ENCODE results near the gene C1orf56. TPM values are rescaled to one million over a fixed set of nuclear protein-coding genes. Genes with fewer than 3 reads are reported as not detected.

C1orf56 gene
- total RNA-seq, 3 donors from 2014 or later (not counting 1 experiment from before 2014, with no cell fraction given): 1.6 to 3.3 (median 1.9) TPM

- no peak for TF ChIP-seq CTCF (IDR thresholded peaks at IDR 0.05)
- H3K27ac ChIP-seq (ENCODE audit: low read length): no peak overlapping the region
- peaks cover 19% of the 10 kb centered on the region for H3K4me1 ChIP-seq (ENCODE audit: control insufficient read depth, insufficient read depth, low read length)
- H3K4me3 ChIP-seq (ENCODE audit: low read length): no peak overlapping the region
- 100% methylated on average over 2 of the region's 2 CpGs for WGBS (ENCODE audit: insufficient coverage)
- H3K36me3 ChIP-seq (ENCODE audit: control insufficient read depth, insufficient read depth, low read length): peaks cover 3% of the 10 kb centered on the region
- Mint-ChIP-seq H3K4me3 (peak overlapping the region; percentile 37), H3K27me3 (ENCODE audit: low read depth in 2 of 2) (no peaks in the 10 kb centered on the region), H3K36me3 (peaks cover 10% of the 10 kb centered on the region), H3K4me1 (peaks cover 44 to 46% of the 10 kb centered on the region in 2 donors), H3K9me3 (no peaks in the 10 kb centered on the region), H3K27ac (no peak overlapping the region)
- H3K27me3 ChIP-seq (ENCODE audit: control insufficient read depth, insufficient read depth, low read length): no peaks in the 10 kb centered on the region
- ATAC-seq (no peak), DNase-seq (no peak)
- intact Hi-C loops (cut with micrococcal nuclease): no loop called here
- no peaks in the 10 kb centered on the region for H3K9me3 ChIP-seq (ENCODE audit: control insufficient read depth, insufficient read depth, low read length)
Measured at GRCh38 chr1:151061704-151062103, 14.2 kb downstream of the C1orf56 start.

- intact Hi-C loops (cut with micrococcal nuclease): no loop called here
- no peaks in the 10 kb centered on the region for H3K27me3 Mint-ChIP-seq (ENCODE audit: low read depth in 2 of 2)
- H3K4me3 Mint-ChIP-seq: peak overlapping the region; percentile 25
- H3K27me3 ChIP-seq (ENCODE audit: control insufficient read depth, insufficient read depth, low read length): no peaks in the 10 kb centered on the region
- no peak for TF ChIP-seq CTCF (IDR thresholded peaks at IDR 0.05)
- no peak for ATAC-seq
- no peaks in the 10 kb centered on the region for H3K9me3 Mint-ChIP-seq
- H3K9me3 ChIP-seq (ENCODE audit: control insufficient read depth, insufficient read depth, low read length): no peaks in the 10 kb centered on the region
- H3K36me3 ChIP-seq (ENCODE audit: control insufficient read depth, insufficient read depth, low read length): no peaks in the 10 kb centered on the region
- peaks cover 10% of the 10 kb centered on the region for H3K4me1 ChIP-seq (ENCODE audit: control insufficient read depth, insufficient read depth, low read length)
- H3K4me3 ChIP-seq (ENCODE audit: low read length): no peak overlapping the region
- no peak for DNase-seq
- no peak overlapping the region for H3K27ac Mint-ChIP-seq
- no peak overlapping the region for H3K27ac ChIP-seq (ENCODE audit: low read length)
- peaks cover 33 to 39% of the 10 kb centered on the region in 2 donors for H3K4me1 Mint-ChIP-seq
- H3K36me3 Mint-ChIP-seq: peaks cover 7% of the 10 kb centered on the region
- whole genome bisulfite sequencing (ENCODE audit: insufficient coverage): 93% methylated on average over 2 of the region's 3 CpGs
Measured at GRCh38 chr1:151062741-151063371, 15.3 kb downstream of the C1orf56 start.

- TF ChIP-seq CTCF (IDR thresholded peaks at IDR 0.05): no peak
- intact Hi-C loops (cut with micrococcal nuclease): no loop called here
- DNase-seq: no peak
- Histone ChIP-seq H3K4me1 (ENCODE audit: control insufficient read depth, insufficient read depth, low read length) (peaks cover 13% of the 10 kb centered on the region), H3K36me3 (ENCODE audit: control insufficient read depth, insufficient read depth, low read length) (no peaks in the 10 kb centered on the region), H3K4me3 (ENCODE audit: low read length) (no peak overlapping the region), H3K27ac (ENCODE audit: low read length) (no peak overlapping the region), H3K27me3 (ENCODE audit: control insufficient read depth, insufficient read depth, low read length) (no peaks in the 10 kb centered on the region), H3K9me3 (ENCODE audit: control insufficient read depth, insufficient read depth, low read length) (no peaks in the 10 kb centered on the region)
- Mint-ChIP-seq H3K27me3 (ENCODE audit: low read depth in 2 of 2) (no peaks in the 10 kb centered on the region), H3K9me3 (no peaks in the 10 kb centered on the region), H3K4me3 (no peak overlapping the region), H3K36me3 (no peaks in the 10 kb centered on the region), H3K4me1 (peaks cover 19 to 24% of the 10 kb centered on the region in 2 donors), H3K27ac (no peak overlapping the region)
- no peak for ATAC-seq
Measured at GRCh38 chr1:151065089-151065645, 17.6 kb downstream of the C1orf56 start.

- H3K4me3 Mint-ChIP-seq: no peak overlapping the region
Measured at GRCh38 chr1:151067185-151067584, 19.6 kb downstream of the C1orf56 start.

More at GRCh38 chr1:151067185-151067584, 19.6 kb downstream of the C1orf56 start:
- no peaks in the 10 kb centered on the region for H3K9me3 Mint-ChIP-seq
- Histone ChIP-seq H3K27ac (ENCODE audit: low read length) (no peak overlapping the region), H3K9me3 (ENCODE audit: control insufficient read depth, insufficient read depth, low read length) (no peaks in the 10 kb centered on the region), H3K4me3 (ENCODE audit: low read length) (no peak overlapping the region), H3K27me3 (ENCODE audit: control insufficient read depth, insufficient read depth, low read length) (no peaks in the 10 kb centered on the region), H3K4me1 (ENCODE audit: control insufficient read depth, insufficient read depth, low read length) (peaks cover 16% of the 10 kb centered on the region), H3K36me3 (ENCODE audit: control insufficient read depth, insufficient read depth, low read length) (no peaks in the 10 kb centered on the region)
- H3K27ac Mint-ChIP-seq: peak overlapping the region; percentile 58 to 61
- no peak for TF ChIP-seq CTCF (IDR thresholded peaks at IDR 0.05)
- H3K27me3 Mint-ChIP-seq (ENCODE audit: low read depth in 2 of 2): no peaks in the 10 kb centered on the region
- peaks cover 17 to 24% of the 10 kb centered on the region in 2 donors for H3K4me1 Mint-ChIP-seq
- ATAC-seq: no peak
- DNase-seq: no peak
- intact Hi-C loops (cut with micrococcal nuclease): no loop called here
- WGBS (ENCODE audit: insufficient coverage): 93% methylated on average over 4 of the region's 4 CpGs
- H3K36me3 Mint-ChIP-seq: no peaks in the 10 kb centered on the region
